ENCODE data around the gene PKNOX2. TPM values are rescaled to one million over a fixed set of nuclear protein-coding genes. Genes with fewer than 3 reads are reported as not detected.

PKNOX2 gene
- total RNA-seq, 3 donors from 2014 or later (not counting 1 experiment from before 2014, with no cell fraction given), result not detected

DNA sequence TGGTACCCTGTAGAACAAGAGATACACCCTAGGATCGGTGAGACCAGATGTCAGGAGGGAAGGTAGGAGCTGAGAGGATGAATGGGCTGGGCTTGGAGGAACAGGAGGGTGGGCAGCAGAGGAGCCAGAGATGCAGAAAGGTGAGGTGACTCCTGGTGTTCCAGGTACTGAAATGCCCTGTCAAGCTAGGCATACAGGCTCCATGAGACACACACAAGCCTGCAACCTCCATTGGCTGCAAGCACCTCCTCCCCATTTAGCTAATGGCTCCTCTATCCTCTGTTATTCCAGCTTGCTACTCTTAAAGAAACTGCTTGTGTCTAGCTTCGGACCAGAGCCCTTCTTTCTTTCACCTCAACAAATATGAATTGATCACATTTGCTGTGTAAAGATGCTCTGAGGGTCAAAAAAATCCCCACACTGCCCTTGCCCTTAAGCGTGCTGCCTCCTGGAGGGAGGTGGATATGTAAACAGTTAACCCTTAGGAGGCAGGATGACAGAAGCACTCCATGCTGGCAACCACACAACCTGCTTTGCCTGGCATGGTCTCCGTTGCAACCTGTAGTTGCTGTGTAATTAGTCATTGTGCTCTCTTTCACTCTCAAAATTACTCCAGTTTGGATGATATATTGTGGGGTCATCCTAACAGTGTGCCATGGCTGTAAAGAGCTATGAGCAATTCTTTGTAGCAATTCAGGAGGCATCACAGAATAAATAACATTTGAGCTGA lies 156.0 kb downstream of the PKNOX2 start:
- peaks cover 16 to 22% of the 10 kb centered on the region in 2 donors for H3K27me3 Mint-ChIP-seq (ENCODE audit: low read depth in 2 of 2)
- intact Hi-C loops (cut with micrococcal nuclease), result no loop called here

DNA sequence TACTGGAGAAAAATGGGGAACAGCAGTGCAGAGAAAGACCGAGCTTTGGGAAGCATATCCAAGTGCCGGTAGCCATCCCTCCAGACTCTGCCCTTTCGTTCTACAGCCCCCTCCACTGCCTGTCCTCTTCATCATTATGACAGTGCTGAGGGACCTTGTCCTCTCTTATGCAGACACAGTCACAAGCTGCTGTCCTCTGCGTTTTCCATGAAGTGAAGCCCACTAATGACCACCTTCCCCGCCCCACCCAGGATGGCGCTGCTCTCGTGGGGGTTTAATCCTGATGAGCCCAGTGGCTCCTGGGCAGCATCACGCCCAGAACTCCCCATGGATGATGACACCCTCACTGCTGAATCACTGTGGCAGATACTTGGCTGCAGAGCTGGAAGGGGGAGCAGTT lies 157.7 kb downstream of the PKNOX2 start:
- Histone ChIP-seq H3K4me3 (ENCODE audit: low read length) (no peak overlapping the region), H3K27ac (ENCODE audit: low read length) (no peak overlapping the region), H3K27me3 (ENCODE audit: control insufficient read depth, insufficient read depth, low read length) (peaks cover 5% of the 10 kb centered on the region), H3K9me3 (ENCODE audit: control insufficient read depth, insufficient read depth, low read length) (no peaks in the 10 kb centered on the region), H3K4me1 (ENCODE audit: control insufficient read depth, insufficient read depth, low read length) (no peaks in the 10 kb centered on the region), H3K36me3 (ENCODE audit: control insufficient read depth, insufficient read depth, low read length) (no peaks in the 10 kb centered on the region)
- DNase-seq, result no peak
- intact Hi-C loops (cut with micrococcal nuclease), result no loop called here
- no peak for ATAC-seq
- Mint-ChIP-seq H3K4me1 (no peaks in the 10 kb centered on the region), H3K4me3 (no peak overlapping the region), H3K36me3 (no peaks in the 10 kb centered on the region), H3K27me3 (ENCODE audit: low read depth in 2 of 2) (peaks cover 19 to 33% of the 10 kb centered on the region in 2 donors), H3K27ac (no peak overlapping the region), H3K9me3 (no peaks in the 10 kb centered on the region)
- no peak for TF ChIP-seq CTCF (IDR thresholded peaks at IDR 0.05)
- WGBS (ENCODE audit: insufficient coverage), result 89% methylated on average over 8 of the region's 8 CpGs

More for the DNA sequence above, 156.0 kb downstream of the PKNOX2 start:
- H3K27ac Mint-ChIP-seq, result no peak overlapping the region
- H3K27me3 ChIP-seq (ENCODE audit: control insufficient read depth, insufficient read depth, low read length), result peaks cover 5% of the 10 kb centered on the region
- H3K9me3 ChIP-seq (ENCODE audit: control insufficient read depth, insufficient read depth, low read length), result no peaks in the 10 kb centered on the region
- ATAC-seq (no peak), DNase-seq (no peak)
- no peaks in the 10 kb centered on the region for H3K36me3 ChIP-seq (ENCODE audit: control insufficient read depth, insufficient read depth, low read length)
- no peaks in the 10 kb centered on the region for H3K4me1 ChIP-seq (ENCODE audit: control insufficient read depth, insufficient read depth, low read length)
- no peak for TF ChIP-seq CTCF (IDR thresholded peaks at IDR 0.05)
- WGBS (ENCODE audit: insufficient coverage), result 85% methylated on average over 3 of the region's 4 CpGs
- H3K4me3 ChIP-seq (ENCODE audit: low read length), result no peak overlapping the region
- H3K4me1 Mint-ChIP-seq, result no peaks in the 10 kb centered on the region
- H3K4me3 Mint-ChIP-seq, result no peak overlapping the region
- H3K27ac ChIP-seq (ENCODE audit: low read length), result no peak overlapping the region
- no peaks in the 10 kb centered on the region for H3K9me3 Mint-ChIP-seq
- H3K36me3 Mint-ChIP-seq, result no peaks in the 10 kb centered on the region

DNA sequence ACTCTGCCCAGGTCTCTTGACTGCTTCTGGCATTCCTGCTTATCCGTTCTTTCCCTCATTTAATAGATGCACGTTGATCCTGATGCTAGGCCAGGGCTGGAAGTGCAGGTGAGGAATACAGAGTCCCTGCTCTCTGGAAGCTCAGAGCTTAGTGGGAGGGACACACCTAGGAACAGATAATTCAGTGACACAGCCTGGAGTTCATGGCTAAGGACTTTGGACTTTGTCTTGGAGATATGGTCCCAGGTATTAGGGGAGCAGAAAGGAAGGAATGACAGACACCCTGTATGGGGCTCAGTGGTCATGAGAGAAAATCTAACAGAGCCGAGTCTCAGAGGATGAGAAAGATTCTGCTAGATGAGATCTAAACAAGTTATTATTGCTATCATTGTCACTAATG lies 160.6 kb downstream of the PKNOX2 start:
- peaks cover 3% of the 10 kb centered on the region for H3K27me3 ChIP-seq (ENCODE audit: control insufficient read depth, insufficient read depth, low read length)
- no peaks in the 10 kb centered on the region for H3K9me3 ChIP-seq (ENCODE audit: control insufficient read depth, insufficient read depth, low read length)
- ATAC-seq (no peak), DNase-seq (no peak)
- H3K36me3 ChIP-seq (ENCODE audit: control insufficient read depth, insufficient read depth, low read length), result no peaks in the 10 kb centered on the region
- WGBS (ENCODE audit: insufficient coverage), result 96% methylated on average over 3 of the region's 3 CpGs
- Mint-ChIP-seq H3K27ac (no peak overlapping the region), H3K27me3 (ENCODE audit: low read depth in 2 of 2) (peaks cover 25 to 35% of the 10 kb centered on the region in 2 donors), H3K36me3 (no peaks in the 10 kb centered on the region), H3K4me1 (no peaks in the 10 kb centered on the region), H3K4me3 (no peak overlapping the region), H3K9me3 (no peaks in the 10 kb centered on the region)
- H3K27ac ChIP-seq (ENCODE audit: low read length), result no peak overlapping the region
- intact Hi-C loops (cut with micrococcal nuclease), result no loop called here
- no peak overlapping the region for H3K4me3 ChIP-seq (ENCODE audit: low read length)
- no peaks in the 10 kb centered on the region for H3K4me1 ChIP-seq (ENCODE audit: control insufficient read depth, insufficient read depth, low read length)
- TF ChIP-seq CTCF (IDR thresholded peaks at IDR 0.05), result no peak

GRCh38 chr11:125326126-125326525 lies 161.6 kb downstream of the PKNOX2 start:
- H3K36me3 ChIP-seq (ENCODE audit: control insufficient read depth, insufficient read depth, low read length), result no peaks in the 10 kb centered on the region
- no peaks in the 10 kb centered on the region for H3K9me3 ChIP-seq (ENCODE audit: control insufficient read depth, insufficient read depth, low read length)
- no peaks in the 10 kb centered on the region for H3K9me3 Mint-ChIP-seq
- no peak for ATAC-seq
- H3K4me3 ChIP-seq (ENCODE audit: low read length), result no peak overlapping the region
- 88% methylated on average over 4 of the region's 4 CpGs for WGBS (ENCODE audit: insufficient coverage)
- H3K4me1 Mint-ChIP-seq, result no peaks in the 10 kb centered on the region
- H3K27me3 ChIP-seq (ENCODE audit: control insufficient read depth, insufficient read depth, low read length), result peaks cover 3% of the 10 kb centered on the region
- H3K36me3 Mint-ChIP-seq, result no peaks in the 10 kb centered on the region
- no peak overlapping the region for H3K27ac ChIP-seq (ENCODE audit: low read length)
- no peaks in the 10 kb centered on the region for H3K4me1 ChIP-seq (ENCODE audit: control insufficient read depth, insufficient read depth, low read length)
- intact Hi-C loops (cut with micrococcal nuclease), result no loop called here
- H3K27me3 Mint-ChIP-seq (ENCODE audit: low read depth in 2 of 2), result peaks cover 25 to 35% of the 10 kb centered on the region in 2 donors
- H3K4me3 Mint-ChIP-seq, result no peak overlapping the region
- DNase-seq, result no peak
- TF ChIP-seq CTCF (IDR thresholded peaks at IDR 0.05), result no peak
- H3K27ac Mint-ChIP-seq, result no peak overlapping the region

Data from natural killer cell (primary cell).